ENCODE results near the gene ATXN7L1.

- no peak for TF ChIP-seq E2F1 (CRISPR knock-in tag; IDR thresholded peaks at IDR 0.05)
- TF ChIP-seq CTCF (IDR thresholded peaks at IDR 0.05) = no peak
- peak; percentile 44; the same call in 1 of the 2 replicates for TF ChIP-seq ETV6 (CRISPR knock-in tag; IDR thresholded peaks at IDR 0.05)
- TF ChIP-seq AFF4 (CRISPR knock-in tag; IDR thresholded peaks at IDR 0.05; ENCODE audit: borderline replicate concordance) = no peak
- no peak for TF ChIP-seq ZNF138 (CRISPR knock-in tag; conservative IDR thresholded peaks at IDR 0.05)
- no peak for TF ChIP-seq ZBTB21 (CRISPR knock-in tag; IDR thresholded peaks at IDR 0.05; ENCODE audit: borderline replicate concordance)
- TF ChIP-seq ZNF512 (CRISPR knock-in tag; IDR thresholded peaks at IDR 0.05; ENCODE audit: borderline replicate concordance) = no peak
- no peak for TF ChIP-seq CREB1 (CRISPR knock-in tag; IDR thresholded peaks at IDR 0.05)
- TF ChIP-seq ZNF281 (CRISPR knock-in tag; IDR thresholded peaks at IDR 0.05) = no peak
Measured at GRCh38 chr7:105691680-105692564, 184.5 kb downstream of the ATXN7L1 start.
